ENCODE data around the gene CPNE7.
"Not testable (repeated sequence)": the region's sequence is repeated elsewhere in the genome, so short reads cannot be mapped to it uniquely, and the experiment has no call there.

CPNE7 gene

DNA sequence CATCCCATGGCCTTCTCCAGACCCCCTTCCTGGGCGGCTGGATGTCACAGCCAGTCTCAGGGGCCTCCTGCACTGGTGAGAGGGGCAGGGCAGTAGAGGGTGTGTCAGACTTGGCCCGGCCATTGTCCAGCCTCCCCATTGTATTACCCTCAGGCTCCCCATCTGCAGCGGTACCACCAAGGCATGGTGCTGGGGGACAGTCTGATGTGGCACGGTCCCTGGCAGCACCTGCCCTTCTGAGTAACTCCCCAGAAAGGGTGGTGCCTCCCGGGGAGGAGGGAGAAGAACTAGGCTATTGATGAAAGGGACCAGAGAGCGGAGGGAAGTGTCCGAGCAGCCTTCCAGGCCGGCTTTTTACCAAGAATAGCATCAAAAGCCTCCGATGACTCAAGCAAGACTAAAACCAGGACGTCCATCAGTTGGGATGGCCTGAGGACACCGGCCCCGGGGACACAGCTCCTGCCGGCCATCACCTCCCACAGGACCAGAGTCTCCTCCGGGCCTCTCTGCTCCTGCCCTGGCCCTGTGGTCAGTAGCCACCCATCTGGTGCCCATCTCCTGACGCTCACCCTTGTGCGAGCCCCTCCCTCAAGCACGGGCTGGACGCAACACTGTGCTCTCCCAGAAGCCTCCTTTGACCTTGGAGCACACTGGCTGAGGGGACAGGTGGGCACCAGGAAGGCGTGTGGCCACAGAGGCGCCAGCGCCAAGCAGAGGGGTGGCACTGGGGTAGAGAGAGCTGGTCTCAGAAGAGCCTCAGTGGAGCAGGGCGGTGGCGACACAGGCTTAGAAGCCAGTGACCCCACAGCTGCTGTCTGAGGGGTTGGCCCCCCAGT is 5.8 kb upstream of the CPNE7 start:
- no peak for DNase-seq

DNA sequence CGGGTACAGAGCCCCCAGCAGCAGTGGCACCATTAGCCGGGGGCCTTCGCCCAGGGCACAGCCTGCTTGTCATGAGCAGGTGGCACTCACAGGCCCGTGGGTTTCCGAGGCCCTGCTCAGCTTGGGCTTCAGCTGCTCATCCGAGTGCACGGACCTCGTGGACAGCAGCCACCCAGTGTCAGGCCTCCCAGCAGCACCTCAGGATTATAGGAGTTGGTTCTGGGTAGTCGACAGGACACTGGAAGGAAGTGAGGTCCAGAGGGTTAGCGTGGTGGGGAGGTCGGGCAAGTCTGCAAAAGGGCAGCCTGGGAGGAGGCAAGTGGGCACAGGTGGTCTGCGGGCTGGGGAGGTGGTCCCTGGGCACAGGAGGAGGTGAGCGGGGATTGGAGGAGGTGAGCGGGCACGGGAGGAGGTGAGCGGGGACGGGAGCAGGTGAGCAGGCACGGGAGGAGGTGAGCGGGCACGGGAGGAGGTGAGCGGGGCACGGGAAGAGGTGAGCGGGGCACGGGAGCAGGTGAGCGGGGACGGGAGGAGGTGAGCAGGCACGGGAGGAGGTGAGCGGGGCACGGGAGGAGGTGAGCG is 5.1 kb upstream of the CPNE7 start:
- no peak for DNase-seq

GRCh38 chr16:89570983-89571598 is 4.5 kb upstream of the CPNE7 start:
- DNase-seq: not testable (repeated sequence)

GRCh38 chr16:89571636-89572035 is 3.9 kb upstream of the CPNE7 start:
- DNase-seq: no peak

DNA sequence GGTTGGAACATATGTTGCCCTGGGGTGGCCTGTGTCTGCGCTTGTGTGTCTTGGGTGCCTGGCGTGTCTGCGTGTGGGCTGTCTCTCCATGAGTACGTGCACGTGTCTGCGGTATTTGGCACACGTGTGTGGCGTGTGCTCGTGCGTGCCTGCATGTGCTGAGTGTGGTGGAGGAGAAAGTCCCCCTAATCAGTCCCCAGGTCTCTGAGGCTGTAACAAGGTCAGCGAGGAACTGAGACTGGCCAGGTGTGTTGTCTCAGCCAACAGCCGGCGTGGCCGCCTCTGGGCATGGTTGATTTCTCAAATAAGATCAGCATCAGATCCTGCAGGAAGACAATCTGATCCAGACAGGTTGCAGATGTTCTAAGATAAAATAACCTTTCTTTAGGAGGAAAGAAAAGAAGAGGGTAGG is 3.5 kb upstream of the CPNE7 start:
- no peak for DNase-seq

GRCh38 chr16:89572485-89573205 is 2.9 kb upstream of the CPNE7 start:
- DNase-seq: no peak

- DNase-seq: no peak
Measured at GRCh38 chr16:89573826-89574680, 1.5 kb upstream of the CPNE7 start.

DNA sequence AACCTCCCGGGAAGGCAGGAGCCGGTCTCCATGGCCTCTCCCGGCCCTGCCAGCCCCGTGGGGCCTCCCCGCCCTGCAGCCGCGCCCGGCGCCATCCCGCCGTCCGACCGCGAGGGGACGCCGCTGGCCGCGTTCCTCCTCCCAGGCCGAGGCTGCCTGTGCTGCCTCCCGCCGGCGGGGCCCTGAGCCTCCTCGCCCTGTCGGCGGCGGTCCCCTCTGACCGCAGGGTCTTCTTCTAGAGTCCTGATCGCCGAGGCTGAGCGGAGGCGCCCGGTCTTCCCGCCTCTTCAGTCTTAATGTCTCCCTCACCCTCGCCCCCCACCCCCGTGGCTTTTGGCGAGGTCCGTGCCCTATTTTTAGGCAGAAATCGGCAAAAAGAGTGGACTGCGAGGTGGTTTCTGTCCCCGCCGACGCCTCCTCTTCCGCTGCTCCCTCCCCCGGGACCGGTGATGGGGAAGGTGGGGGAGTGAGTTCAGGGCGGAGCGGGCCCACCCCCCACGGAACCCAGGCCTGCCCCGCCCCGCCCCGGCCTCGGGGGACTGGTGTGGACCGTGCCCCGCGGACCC is 794 bp upstream of the CPNE7 start:
- peak; percentile 39 for DNase-seq

GRCh38 chr16:89576153-89577054 is 846 bp downstream of the CPNE7 start:
- DNase-seq: no peak

- DNase-seq: no peak
Measured at GRCh38 chr16:89577055-89577759, 1.6 kb downstream of the CPNE7 start.

GRCh38 chr16:89579351-89579750 is 3.8 kb downstream of the CPNE7 start:
- no peak for DNase-seq

GRCh38 chr16:89581045-89581695 is 5.6 kb downstream of the CPNE7 start:
- no peak for DNase-seq

DNA sequence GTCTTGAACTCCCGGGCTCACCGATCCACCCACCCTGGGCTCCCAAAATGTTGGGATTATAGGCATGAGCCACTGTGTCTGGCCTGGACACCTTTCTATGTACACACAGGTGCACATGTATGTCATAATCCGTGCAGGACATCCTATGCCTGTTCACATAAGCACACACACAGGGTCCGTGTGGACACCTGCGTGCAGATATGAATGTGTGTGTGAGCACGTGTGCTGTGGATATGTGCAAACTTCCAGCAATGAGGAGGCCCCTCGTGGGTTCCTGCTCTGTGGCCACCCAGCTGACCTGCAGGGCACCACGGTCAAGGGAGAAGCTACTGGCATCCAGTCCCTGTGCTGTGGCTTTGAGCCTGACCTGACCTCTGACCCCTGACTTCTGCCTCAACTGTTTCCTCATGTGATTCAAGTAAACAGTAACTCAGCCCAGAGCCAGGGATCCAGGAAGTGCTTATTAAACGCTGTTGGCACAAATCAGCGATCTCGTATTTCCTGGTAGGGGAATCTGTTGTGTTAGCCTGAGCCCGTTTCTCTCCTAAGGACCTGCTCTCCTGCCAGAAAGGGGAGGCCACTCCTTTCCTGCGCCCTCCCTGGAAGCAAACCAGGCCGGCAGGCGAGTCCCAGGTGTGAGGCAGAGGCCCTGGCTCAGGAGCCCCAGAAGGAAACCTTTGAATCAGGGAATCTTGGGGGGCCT is 6.5 kb downstream of the CPNE7 start:
- no peak for DNase-seq

GRCh38 chr16:89582614-89583196 is 7.1 kb downstream of the CPNE7 start:
- no peak for DNase-seq

DNA sequence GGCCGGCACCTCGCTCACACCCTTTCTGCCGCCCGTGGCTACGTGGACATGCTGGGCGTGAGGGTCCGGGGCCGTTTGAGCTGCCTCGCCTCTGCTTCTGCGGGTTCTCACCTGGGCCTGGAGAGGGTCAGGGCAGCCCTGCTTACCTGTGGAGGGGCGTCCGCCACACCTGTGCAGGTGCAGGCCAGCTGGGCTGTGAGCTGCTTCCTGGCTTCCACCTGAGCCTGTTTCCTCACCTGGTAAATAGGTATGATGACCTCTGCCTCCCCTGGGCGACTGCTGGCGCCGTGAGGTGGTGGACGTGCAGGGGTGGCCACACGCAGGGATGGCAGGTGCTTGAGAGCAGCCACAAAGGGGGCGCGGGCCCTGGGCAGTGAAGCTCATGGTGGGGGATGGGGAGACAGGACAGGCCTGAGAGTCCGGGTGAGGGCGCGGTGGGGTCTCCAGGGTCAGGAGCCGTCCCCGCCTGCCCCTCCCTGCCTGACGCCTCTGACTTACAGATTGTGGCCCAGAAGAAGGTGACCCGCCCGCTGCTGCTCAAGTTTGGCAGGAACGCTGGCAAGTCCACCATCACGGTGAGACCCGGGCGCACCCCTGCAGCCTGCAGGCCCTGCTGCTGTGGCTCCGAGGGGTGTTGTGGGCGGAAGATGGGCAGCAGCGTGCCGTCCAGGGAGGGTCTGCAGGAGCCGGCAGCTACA is 7.8 kb downstream of the CPNE7 start:
- no peak for DNase-seq

DNA sequence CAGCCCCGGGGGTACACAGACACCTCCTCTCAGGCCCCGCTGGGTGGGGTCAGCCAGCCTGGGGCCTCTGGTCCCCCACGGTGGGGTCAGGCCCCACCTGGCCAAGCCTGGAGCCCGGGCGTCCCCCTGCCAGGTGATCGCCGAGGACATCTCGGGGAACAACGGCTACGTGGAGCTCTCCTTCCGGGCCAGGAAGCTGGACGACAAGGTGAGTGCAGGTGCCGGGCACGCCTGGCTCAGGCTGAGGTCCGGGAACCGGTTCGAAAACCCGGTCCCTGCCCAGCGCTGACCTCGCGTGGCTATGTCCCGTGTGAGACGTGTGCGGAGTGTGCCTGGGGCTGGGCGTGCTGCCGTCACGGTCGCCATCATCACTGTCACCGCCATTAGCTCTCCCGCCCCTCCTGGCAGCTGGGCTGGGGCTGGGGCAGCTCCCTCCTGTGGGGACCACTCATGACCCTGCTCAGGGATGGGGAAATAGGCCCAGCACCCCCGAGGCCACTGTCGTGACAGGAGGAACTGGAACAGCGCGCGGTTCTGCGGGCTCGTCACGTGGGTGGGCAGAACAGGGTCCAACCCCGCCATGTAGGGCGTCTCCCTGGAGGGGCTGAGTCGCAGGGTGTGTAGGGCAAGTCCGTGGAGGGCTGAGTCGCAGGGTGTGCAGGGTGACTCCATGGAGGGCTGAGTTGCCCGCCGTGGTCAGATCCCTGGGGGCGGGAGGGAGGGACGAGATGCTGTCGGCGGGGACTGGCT is 8.5 kb downstream of the CPNE7 start:
- DNase-seq: no peak
